Measurements from ENCODE around the gene CST3.

The CST3 gene

GRCh38 chr20:23659989-23660837 lies 22.5 kb upstream of the CST3 start:
- TF ChIP-seq, protein P1, sequence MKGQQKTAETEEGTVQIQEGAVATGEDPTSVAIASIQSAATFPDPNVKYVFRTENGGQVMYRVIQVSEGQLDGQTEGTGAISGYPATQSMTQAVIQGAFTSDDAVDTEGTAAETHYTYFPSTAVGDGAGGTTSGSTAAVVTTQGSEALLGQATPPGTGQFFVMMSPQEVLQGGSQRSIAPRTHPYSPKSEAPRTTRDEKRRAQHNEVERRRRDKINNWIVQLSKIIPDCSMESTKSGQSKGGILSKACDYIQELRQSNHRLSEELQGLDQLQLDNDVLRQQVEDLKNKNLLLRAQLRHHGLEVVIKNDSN (IDR thresholded peaks at IDR 0.05), result peak; percentile 44; the same call in 1 of the 2 replicates
- TF ChIP-seq EP300 (IDR thresholded peaks at IDR 0.05; ENCODE audit: borderline replicate concordance), result no peak

GRCh38 chr20:23658989-23659609 lies 21.3 kb upstream of the CST3 start:
- no peak for TF ChIP-seq ZBTB7A (IDR thresholded peaks at IDR 0.05; ENCODE audit: low read depth)

- TF ChIP-seq, protein P1 (IDR thresholded peaks at IDR 0.05), result no peak
- TF ChIP-seq TCF12 (IDR thresholded peaks at IDR 0.05; ENCODE audit: low read depth) (no peak), YY1 (IDR thresholded peaks at IDR 0.05; ENCODE audit: low read depth) (no peak), EGR1 (IDR thresholded peaks at IDR 0.05) (no peak), TAF1 (IDR thresholded peaks at IDR 0.05; ENCODE audit: low read depth) (no peak), FOXM1 (IDR thresholded peaks at IDR 0.05; ENCODE audit: borderline replicate concordance, low read depth) (no peak)
- TF ChIP-seq, protein P2, sequence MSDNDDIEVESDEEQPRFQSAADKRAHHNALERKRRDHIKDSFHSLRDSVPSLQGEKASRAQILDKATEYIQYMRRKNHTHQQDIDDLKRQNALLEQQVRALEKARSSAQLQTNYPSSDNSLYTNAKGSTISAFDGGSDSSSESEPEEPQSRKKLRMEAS (IDR thresholded peaks at IDR 0.05), result no peak
- TF ChIP-seq, protein P3, sequence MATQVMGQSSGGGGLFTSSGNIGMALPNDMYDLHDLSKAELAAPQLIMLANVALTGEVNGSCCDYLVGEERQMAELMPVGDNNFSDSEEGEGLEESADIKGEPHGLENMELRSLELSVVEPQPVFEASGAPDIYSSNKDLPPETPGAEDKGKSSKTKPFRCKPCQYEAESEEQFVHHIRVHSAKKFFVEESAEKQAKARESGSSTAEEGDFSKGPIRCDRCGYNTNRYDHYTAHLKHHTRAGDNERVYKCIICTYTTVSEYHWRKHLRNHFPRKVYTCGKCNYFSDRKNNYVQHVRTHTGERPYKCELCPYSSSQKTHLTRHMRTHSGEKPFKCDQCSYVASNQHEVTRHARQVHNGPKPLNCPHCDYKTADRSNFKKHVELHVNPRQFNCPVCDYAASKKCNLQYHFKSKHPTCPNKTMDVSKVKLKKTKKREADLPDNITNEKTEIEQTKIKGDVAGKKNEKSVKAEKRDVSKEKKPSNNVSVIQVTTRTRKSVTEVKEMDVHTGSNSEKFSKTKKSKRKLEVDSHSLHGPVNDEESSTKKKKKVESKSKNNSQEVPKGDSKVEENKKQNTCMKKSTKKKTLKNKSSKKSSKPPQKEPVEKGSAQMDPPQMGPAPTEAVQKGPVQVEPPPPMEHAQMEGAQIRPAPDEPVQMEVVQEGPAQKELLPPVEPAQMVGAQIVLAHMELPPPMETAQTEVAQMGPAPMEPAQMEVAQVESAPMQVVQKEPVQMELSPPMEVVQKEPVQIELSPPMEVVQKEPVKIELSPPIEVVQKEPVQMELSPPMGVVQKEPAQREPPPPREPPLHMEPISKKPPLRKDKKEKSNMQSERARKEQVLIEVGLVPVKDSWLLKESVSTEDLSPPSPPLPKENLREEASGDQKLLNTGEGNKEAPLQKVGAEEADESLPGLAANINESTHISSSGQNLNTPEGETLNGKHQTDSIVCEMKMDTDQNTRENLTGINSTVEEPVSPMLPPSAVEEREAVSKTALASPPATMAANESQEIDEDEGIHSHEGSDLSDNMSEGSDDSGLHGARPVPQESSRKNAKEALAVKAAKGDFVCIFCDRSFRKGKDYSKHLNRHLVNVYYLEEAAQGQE (IDR thresholded peaks at IDR 0.05; ENCODE audit: low read depth), result no peak
These were observed 20.6 kb upstream of the CST3 start for GRCh38 chr20:23658336-23658735.

DNA sequence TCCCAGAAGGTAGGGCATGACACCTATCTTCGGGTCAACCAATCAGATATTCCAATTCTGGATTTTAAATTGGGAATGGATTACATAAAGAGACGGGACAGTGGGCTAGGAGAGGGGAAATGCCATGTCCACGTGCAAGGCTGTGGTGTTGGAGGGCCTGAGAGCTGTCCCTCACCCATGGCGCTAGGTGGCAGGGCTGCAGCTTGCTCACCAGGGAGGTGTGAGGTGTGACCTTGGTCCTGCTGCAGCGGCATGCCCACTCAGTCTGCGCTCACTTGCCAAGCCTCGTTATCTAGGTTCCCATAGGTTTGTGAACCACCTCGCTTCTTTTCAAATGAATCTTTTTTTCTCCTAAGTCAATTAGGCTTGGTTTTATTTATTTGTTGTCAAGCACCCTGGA lies 19.4 kb upstream of the CST3 start:
- TF ChIP-seq YY1 (IDR thresholded peaks at IDR 0.05; ENCODE audit: low read depth), result no peak
- no peak for TF ChIP-seq TCF12 (IDR thresholded peaks at IDR 0.05; ENCODE audit: low read depth)
- no peak for TF ChIP-seq EP300 (IDR thresholded peaks at IDR 0.05; ENCODE audit: borderline replicate concordance)
- TF ChIP-seq NFIC (IDR thresholded peaks at IDR 0.05), result no peak
- TF ChIP-seq EGR1 (IDR thresholded peaks at IDR 0.05), result no peak
- no peak for TF ChIP-seq RAD21 (IDR thresholded peaks at IDR 0.05; ENCODE audit: low read depth)
- no peak for TF ChIP-seq TAF1 (IDR thresholded peaks at IDR 0.05; ENCODE audit: low read depth)
- TF ChIP-seq, protein P3 (IDR thresholded peaks at IDR 0.05; ENCODE audit: low read depth), result no peak
- TF ChIP-seq, protein P1 (IDR thresholded peaks at IDR 0.05), result no peak
- no peak for TF ChIP-seq TEAD4 (IDR thresholded peaks at IDR 0.05)
- TF ChIP-seq CEBPB (IDR thresholded peaks at IDR 0.05), result no peak
- TF ChIP-seq FOXM1 (IDR thresholded peaks at IDR 0.05; ENCODE audit: borderline replicate concordance, low read depth), result no peak
- TF ChIP-seq CREB1 (IDR thresholded peaks at IDR 0.05; ENCODE audit: low read depth), result no peak
- TF ChIP-seq, protein P2 (IDR thresholded peaks at IDR 0.05), result no peak
- no peak for TF ChIP-seq ZBTB7A (IDR thresholded peaks at IDR 0.05; ENCODE audit: low read depth)

DNA sequence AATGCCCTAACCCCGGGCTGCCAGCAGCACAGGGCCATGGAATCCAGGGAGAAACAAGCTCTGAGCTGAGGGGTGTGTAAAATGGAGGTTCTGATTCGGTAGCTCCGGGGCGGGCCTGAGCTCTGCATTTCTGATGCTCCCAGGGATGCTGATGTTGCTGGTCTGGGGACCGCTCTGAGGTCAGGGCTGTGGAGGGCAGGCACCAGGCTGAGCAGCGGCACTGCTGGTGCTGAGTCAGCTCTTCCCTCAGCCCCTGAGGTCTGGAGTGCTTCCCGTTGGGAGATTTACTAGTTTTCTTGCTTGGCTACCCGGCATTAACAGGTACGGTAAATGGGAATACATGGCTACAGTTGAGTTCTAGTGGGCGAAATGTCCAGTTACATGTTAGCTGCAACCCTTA lies 18.6 kb upstream of the CST3 start:
- TF ChIP-seq, protein P3 (IDR thresholded peaks at IDR 0.05; ENCODE audit: low read depth), result no peak
- TF ChIP-seq, protein P2 (IDR thresholded peaks at IDR 0.05), result no peak
- TF ChIP-seq NFIC (IDR thresholded peaks at IDR 0.05) (no peak), EP300 (IDR thresholded peaks at IDR 0.05; ENCODE audit: borderline replicate concordance) (no peak), TEAD4 (IDR thresholded peaks at IDR 0.05) (no peak), CREB1 (IDR thresholded peaks at IDR 0.05; ENCODE audit: low read depth) (no peak), EGR1 (IDR thresholded peaks at IDR 0.05) (no peak), ZBTB7A (IDR thresholded peaks at IDR 0.05; ENCODE audit: low read depth) (no peak), TAF1 (IDR thresholded peaks at IDR 0.05; ENCODE audit: low read depth) (no peak), FOXM1 (IDR thresholded peaks at IDR 0.05; ENCODE audit: borderline replicate concordance, low read depth) (no peak), YY1 (IDR thresholded peaks at IDR 0.05; ENCODE audit: low read depth) (no peak), TCF12 (IDR thresholded peaks at IDR 0.05; ENCODE audit: low read depth) (no peak), RAD21 (IDR thresholded peaks at IDR 0.05; ENCODE audit: low read depth) (no peak), CEBPB (IDR thresholded peaks at IDR 0.05) (no peak)
- TF ChIP-seq, protein P1 (IDR thresholded peaks at IDR 0.05), result no peak

Measured in Ishikawa (cell line).